GM12801 (cell line): ENCODE measurements around the gene DEAF1.

Experiments used
- TF ChIP-seq, protein P1 (sequence below): IDR thresholded peaks from one replicate; pipeline ENCODE4 v1.5.1; 2011; ENCODE audit warnings: control low read depth; ENCODE audit not compliant: insufficient read length; ENCODE audit errors: extremely low read depth

Gene DEAF1

DNA sequence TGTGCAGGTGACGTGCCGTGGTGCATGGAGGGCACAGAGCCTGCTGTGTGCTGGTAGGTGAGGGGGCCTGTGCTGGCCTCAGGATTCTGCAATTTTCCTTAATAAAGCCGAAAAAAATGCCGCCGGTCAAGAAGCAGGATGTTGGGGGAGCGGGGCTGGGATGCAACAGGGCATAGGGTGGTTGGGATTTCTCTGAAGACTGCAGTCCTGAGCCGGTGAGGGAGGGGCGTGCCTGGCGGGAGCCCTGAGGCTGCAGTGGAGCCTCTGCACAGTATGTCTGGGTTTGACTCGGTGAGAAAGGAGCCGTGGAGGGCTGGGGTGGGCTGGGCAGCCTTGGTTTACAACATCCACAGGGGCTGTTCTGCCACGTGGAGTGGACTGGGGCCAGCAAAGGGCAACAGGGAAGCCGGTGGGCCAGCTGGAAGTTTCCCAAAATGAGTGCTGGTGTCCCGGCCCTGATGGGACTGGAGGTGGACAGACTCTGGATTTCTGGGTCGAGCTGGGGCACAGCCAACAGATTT, 71.6 kb downstream of the DEAF1 start:
- TF ChIP-seq, protein P1, sequence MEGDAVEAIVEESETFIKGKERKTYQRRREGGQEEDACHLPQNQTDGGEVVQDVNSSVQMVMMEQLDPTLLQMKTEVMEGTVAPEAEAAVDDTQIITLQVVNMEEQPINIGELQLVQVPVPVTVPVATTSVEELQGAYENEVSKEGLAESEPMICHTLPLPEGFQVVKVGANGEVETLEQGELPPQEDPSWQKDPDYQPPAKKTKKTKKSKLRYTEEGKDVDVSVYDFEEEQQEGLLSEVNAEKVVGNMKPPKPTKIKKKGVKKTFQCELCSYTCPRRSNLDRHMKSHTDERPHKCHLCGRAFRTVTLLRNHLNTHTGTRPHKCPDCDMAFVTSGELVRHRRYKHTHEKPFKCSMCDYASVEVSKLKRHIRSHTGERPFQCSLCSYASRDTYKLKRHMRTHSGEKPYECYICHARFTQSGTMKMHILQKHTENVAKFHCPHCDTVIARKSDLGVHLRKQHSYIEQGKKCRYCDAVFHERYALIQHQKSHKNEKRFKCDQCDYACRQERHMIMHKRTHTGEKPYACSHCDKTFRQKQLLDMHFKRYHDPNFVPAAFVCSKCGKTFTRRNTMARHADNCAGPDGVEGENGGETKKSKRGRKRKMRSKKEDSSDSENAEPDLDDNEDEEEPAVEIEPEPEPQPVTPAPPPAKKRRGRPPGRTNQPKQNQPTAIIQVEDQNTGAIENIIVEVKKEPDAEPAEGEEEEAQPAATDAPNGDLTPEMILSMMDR = no peak

DNA sequence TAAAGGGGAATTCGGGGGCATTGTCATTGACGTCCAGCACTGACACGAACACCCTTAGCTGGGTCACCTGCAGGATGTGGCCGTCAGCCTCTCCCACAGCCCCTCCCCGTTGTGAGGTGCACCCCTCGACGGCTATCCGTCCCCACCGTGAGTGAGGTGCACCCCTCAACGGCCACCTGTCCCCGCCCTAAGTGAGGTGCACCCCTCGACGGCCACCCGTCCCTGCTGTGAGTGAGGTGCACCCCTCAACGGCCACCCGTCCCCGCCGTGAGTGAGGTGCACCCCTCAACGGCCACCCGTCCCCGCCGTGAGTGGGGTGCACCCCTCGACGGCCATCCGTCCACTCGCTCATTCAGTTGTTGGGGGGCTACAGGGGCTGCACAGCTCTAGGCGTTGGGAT, 73.2 kb downstream of the DEAF1 start:
- TF ChIP-seq, protein P1 = no peak

DNA sequence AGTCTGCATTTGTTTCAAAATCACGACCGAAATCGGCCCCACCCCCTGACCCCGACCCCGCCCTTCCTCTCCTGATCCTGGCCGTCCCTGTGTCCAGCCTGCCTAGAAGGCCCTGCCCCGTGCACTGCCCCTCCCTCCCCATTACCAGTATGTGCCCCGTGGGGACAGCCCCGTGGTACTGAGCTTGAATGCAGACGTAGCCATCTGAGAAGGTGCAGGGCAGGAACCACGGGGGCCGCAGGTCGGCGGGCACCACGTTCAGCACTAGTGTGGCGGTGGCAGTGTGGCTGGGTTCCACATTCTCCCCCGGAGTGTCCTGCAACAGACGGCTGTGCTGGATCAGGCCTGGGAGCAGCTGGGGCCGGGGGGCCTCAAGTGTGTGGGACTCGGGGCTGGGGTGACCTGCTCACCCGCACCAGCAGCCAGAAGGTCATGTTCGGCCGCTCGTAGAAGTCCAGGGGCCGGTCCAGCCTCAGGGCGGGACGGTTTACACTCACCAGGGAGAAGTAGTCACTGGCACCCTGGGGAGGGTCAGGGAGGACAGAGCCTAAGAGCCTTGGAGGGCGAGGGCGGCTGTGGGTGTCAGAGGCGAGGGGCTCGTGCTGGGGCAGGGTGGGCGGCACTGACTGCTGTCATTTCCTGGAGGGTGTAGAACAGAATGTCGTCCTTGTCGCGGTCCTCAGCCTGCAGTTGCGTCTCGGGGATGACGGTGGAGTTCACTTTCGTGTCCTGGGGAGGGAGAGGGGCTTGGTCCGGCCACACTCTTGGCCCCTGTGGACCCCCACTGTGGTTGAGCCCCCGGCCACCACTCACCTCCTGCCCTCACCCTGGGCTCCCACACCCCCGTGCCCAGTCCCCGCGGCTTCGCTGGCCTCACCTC, 73.8 kb downstream of the DEAF1 start:
- TF ChIP-seq, protein P1 = no peak

DNA sequence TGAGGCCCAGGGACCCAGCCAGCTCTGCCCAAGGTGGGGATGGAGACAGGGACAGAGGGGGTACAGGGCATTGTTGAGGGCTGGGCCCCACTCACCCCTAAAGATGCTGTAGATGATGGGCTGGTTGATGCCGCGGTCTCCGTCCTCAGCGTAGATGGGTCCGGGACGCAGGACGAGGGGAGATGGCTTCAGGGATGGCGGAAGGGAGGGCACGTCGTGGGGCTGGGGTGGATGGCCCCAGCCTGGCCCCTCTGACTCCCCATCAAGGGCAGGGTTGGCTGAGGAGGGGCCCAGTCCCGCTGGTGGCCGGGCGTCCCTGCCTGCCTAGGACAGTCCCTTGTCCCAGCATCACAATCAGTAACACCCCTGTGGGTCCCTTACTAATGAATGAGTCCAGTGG, 74.8 kb downstream of the DEAF1 start:
- TF ChIP-seq, protein P1 = no peak

DNA sequence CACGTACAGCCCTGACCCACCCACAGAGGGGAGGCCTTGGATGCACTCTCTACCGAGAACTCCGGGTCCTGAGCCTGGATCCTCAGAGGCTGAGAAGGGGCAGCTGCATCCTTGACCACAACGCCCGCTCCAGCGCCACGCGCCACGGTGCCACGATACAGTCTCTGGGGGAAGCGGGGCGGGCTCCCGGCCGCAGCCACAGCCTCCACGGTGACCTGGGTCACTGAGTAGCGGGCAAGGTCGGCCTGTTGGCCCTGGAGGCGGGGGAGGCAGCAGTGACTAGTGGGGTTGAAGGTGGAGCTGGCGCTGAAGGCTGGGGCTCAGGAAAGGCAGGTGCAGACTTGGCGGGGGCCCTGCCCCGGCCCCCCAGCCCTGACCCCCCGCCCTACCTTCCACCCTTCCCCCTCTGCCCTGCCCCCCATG, 75.4 kb downstream of the DEAF1 start:
- TF ChIP-seq, protein P1 = no peak

DNA sequence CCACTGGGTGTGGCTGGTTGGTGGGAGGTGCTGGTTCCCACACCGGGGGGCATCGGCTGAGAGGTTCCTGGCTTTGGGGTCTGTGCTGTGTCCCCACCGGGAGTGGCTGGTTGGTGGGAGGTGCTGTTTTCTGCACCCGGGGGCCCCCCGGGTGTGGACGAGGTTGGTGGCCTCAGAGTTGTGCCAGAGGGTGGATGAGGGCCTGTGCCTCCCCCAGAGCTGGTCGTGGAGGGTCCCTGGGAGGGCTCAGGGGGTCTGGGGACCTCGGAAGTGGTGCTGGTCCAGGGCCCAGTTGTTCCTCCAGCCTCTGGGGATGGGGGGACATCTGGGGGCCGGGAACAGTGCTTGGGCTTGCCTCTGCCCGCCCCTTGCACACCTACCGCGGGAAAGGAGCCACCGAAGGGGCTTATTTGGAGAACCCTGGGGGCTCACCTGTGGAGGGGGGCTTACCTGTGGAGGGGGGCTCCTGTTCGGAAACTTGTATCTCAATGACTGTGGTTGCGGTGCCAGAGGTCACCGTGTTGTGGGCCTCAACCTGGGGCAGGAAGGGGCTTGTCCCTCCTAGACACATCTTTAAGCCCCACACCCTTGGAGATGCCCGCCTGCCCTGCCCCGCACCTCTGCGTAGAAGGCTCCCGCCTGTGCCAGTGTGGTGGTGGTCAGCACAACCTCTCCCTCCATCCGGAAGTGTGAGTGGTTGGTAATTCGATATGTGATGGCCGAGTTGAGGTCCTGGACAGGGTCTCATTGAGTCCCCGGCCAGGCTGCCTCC, 76.0 kb downstream of the DEAF1 start:
- TF ChIP-seq, protein P1 = no peak
